ENCODE data around the gene AP4M1. TPM values are rescaled to one million over a fixed set of nuclear protein-coding genes. Genes with fewer than 3 reads are reported as not detected.
A peak's percentile ranks its signal among the peaks of the same experiment; 100 is the strongest.

The AP4M1 gene
- total and polyA plus RNA-seq, 10 of the 15 experiments (the other 5 are each of a cell fraction or from before 2014, with no cell fraction given) = 0.77 to 16.1 (median 13.0) TPM

DNA sequence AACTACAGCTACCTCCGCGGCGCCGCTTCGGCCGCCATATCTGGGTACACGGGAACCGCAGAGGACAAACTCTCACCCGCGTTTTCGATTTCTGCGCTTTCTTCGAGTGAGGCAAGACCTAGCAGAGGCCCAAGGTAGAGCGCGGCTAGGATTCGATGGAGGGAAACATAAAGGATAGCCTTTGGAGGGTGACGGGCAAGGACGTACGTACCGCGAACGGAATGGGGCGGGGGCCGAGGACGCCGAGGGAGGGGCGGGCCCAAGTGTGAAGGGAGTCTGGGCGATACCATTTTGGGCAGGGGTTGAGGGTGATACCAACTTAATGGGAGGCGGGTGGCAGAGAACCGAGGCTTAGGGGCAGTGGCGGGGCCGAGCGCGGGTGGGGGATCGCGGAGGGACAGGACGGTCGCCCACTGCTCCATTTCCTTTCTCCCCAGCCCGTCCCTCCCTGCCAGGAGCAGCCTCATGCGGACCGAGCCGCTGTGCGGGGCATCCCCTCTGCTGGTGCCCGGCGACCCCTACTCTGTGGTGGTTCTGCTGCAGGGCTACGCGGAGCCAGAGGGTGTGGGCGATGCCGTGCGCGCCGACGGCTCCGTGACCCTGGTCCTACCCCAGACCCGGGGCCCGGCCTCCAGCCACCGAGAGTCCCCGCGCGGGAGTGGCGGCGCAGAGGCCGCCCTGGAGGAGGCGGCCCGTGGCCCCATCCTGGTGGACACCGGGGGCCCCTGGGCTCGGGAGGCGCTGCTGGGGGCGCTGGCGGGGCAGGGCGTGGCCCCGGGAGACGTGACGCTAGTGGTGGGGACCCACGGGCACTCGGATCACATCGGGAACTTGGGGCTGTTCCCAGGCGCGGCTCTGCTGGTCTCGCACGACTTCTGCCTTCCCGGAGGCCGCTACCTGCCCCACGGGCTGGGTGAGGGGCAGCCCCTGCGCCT is 25.8 kb downstream of the AP4M1 start, which contains the start of gene MBLAC1 (continued):
- TF ChIP-seq YY1 (IDR thresholded peaks at IDR 0.05; ENCODE audit: low read depth, low read length) (peak; percentile 96), FOXM1 (IDR thresholded peaks at IDR 0.05; ENCODE audit: low read depth, low read length) (no peak), CHD1 (IDR thresholded peaks at IDR 0.05; ENCODE audit: low read depth, low read length) (peak; percentile 98), ZNF622 (IDR thresholded peaks at IDR 0.05) (no peak), ETV6 (conservative IDR thresholded peaks at IDR 0.05 in 1 of 2, IDR thresholded peaks at IDR 0.05 in 1 of 2; ENCODE audit: borderline replicate concordance in 1 of 2, low read depth in 1 of 2) (no peak), HCFC1 (IDR thresholded peaks at IDR 0.05; ENCODE audit: low read length) (peak; percentile 17; the same call in 1 of the 2 replicates), ATF7 (IDR thresholded peaks at IDR 0.05; ENCODE audit: low read depth) (peak; percentile 99), EZH2 (IDR thresholded peaks at IDR 0.05; ENCODE audit: borderline replicate concordance, control insufficient read depth, low read depth, low read length) (no peak), NFYB (IDR thresholded peaks at IDR 0.05; ENCODE audit: insufficient read depth, low read depth, low read length) (no peak), CREM (IDR thresholded peaks at IDR 0.05; ENCODE audit: low read depth) (peak; percentile 25; the same call in 1 of the 2 replicates), EGR1 (IDR thresholded peaks at IDR 0.05; ENCODE audit: borderline replicate concordance in 1 of 2, low read depth in 2 of 2, low read length in 2 of 2) (peak in 1 of 2 experiments; percentile 28; a peak in 1 of 3 replicates), CBFB (IDR thresholded peaks at IDR 0.05; ENCODE audit: low read depth) (peak; percentile 88), KDM1A (IDR thresholded peaks at IDR 0.05; ENCODE audit: borderline replicate concordance) (no peak), POLR2A (IDR thresholded peaks at IDR 0.05; ENCODE audit: low read depth, low read length) (peak; percentile 79)
- TF ChIP-seq, protein P1, sequence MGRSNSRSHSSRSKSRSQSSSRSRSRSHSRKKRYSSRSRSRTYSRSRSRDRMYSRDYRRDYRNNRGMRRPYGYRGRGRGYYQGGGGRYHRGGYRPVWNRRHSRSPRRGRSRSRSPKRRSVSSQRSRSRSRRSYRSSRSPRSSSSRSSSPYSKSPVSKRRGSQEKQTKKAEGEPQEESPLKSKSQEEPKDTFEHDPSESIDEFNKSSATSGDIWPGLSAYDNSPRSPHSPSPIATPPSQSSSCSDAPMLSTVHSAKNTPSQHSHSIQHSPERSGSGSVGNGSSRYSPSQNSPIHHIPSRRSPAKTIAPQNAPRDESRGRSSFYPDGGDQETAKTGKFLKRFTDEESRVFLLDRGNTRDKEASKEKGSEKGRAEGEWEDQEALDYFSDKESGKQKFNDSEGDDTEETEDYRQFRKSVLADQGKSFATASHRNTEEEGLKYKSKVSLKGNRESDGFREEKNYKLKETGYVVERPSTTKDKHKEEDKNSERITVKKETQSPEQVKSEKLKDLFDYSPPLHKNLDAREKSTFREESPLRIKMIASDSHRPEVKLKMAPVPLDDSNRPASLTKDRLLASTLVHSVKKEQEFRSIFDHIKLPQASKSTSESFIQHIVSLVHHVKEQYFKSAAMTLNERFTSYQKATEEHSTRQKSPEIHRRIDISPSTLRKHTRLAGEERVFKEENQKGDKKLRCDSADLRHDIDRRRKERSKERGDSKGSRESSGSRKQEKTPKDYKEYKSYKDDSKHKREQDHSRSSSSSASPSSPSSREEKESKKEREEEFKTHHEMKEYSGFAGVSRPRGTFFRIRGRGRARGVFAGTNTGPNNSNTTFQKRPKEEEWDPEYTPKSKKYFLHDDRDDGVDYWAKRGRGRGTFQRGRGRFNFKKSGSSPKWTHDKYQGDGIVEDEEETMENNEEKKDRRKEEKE (IDR thresholded peaks at IDR 0.05) = peak; percentile 87
- TF ChIP-seq, protein P2, sequence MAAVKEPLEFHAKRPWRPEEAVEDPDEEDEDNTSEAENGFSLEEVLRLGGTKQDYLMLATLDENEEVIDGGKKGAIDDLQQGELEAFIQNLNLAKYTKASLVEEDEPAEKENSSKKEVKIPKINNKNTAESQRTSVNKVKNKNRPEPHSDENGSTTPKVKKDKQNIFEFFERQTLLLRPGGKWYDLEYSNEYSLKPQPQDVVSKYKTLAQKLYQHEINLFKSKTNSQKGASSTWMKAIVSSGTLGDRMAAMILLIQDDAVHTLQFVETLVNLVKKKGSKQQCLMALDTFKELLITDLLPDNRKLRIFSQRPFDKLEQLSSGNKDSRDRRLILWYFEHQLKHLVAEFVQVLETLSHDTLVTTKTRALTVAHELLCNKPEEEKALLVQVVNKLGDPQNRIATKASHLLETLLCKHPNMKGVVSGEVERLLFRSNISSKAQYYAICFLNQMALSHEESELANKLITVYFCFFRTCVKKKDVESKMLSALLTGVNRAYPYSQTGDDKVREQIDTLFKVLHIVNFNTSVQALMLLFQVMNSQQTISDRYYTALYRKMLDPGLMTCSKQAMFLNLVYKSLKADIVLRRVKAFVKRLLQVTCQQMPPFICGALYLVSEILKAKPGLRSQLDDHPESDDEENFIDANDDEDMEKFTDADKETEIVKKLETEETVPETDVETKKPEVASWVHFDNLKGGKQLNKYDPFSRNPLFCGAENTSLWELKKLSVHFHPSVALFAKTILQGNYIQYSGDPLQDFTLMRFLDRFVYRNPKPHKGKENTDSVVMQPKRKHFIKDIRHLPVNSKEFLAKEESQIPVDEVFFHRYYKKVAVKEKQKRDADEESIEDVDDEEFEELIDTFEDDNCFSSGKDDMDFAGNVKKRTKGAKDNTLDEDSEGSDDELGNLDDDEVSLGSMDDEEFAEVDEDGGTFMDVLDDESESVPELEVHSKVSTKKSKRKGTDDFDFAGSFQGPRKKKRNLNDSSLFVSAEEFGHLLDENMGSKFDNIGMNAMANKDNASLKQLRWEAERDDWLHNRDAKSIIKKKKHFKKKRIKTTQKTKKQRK (IDR thresholded peaks at IDR 0.05; ENCODE audit: low read depth, low read length) = no peak
- TF ChIP-seq, protein P3, sequence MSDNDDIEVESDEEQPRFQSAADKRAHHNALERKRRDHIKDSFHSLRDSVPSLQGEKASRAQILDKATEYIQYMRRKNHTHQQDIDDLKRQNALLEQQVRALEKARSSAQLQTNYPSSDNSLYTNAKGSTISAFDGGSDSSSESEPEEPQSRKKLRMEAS (IDR thresholded peaks at IDR 0.05; ENCODE audit: low read depth, low read length) = no peak
- TF ChIP-seq, protein P4, sequence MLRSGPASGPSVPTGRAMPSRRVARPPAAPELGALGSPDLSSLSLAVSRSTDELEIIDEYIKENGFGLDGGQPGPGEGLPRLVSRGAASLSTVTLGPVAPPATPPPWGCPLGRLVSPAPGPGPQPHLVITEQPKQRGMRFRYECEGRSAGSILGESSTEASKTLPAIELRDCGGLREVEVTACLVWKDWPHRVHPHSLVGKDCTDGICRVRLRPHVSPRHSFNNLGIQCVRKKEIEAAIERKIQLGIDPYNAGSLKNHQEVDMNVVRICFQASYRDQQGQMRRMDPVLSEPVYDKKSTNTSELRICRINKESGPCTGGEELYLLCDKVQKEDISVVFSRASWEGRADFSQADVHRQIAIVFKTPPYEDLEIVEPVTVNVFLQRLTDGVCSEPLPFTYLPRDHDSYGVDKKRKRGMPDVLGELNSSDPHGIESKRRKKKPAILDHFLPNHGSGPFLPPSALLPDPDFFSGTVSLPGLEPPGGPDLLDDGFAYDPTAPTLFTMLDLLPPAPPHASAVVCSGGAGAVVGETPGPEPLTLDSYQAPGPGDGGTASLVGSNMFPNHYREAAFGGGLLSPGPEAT (IDR thresholded peaks at IDR 0.05; ENCODE audit: low read depth) = peak; percentile 75
